ENCODE measurements around the gene SLC35F1. TPM values are rescaled to one million over a fixed set of nuclear protein-coding genes. Genes with fewer than 3 reads are reported as not detected.

SLC35F1 gene
- total RNA-seq, 6 donors from 2014 or later, result 0.11 to 0.15 (median 0.13) TPM; not detected in 3

DNA sequence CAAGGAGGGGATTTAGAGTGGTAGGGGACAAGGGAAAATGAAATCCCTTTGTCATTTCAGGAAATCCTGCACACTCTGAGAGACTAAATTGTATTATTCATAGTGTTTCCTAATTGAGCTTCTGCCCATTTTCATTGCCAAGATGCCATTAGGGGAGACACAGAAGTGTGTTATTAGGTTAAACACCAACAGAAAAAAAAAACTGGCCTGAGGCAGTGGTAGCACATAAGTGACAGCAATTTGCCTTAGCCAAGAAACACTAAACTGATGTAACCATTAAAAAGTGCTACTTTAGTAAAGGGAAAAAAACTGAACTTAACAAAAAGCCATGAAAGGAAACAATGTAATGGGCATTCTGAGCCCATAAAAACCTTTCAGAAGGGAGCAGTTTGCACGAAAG is 370.6 kb downstream of the SLC35F1 start:
- WGBS, 2 donors, result 61 to 71% methylated on average over 1 of the region's 1 CpG
- Histone ChIP-seq H3K4me1 (peaks cover 0 to 5% (median 1%) of the 10 kb centered on the region in 4 donors), H3K4me3 (no peak overlapping the region), H3K27me3 (no peaks in the 10 kb centered on the region), H3K9me3 (no peaks in the 10 kb centered on the region), H3K36me3 (no peaks in the 10 kb centered on the region), H3K27ac (no peak overlapping the region)
- no peak for DNase-seq
- no peak for ATAC-seq (ENCODE audit: low FRiP score in 2 of 2)
- TF ChIP-seq, protein P1, sequence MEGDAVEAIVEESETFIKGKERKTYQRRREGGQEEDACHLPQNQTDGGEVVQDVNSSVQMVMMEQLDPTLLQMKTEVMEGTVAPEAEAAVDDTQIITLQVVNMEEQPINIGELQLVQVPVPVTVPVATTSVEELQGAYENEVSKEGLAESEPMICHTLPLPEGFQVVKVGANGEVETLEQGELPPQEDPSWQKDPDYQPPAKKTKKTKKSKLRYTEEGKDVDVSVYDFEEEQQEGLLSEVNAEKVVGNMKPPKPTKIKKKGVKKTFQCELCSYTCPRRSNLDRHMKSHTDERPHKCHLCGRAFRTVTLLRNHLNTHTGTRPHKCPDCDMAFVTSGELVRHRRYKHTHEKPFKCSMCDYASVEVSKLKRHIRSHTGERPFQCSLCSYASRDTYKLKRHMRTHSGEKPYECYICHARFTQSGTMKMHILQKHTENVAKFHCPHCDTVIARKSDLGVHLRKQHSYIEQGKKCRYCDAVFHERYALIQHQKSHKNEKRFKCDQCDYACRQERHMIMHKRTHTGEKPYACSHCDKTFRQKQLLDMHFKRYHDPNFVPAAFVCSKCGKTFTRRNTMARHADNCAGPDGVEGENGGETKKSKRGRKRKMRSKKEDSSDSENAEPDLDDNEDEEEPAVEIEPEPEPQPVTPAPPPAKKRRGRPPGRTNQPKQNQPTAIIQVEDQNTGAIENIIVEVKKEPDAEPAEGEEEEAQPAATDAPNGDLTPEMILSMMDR (IDR thresholded peaks at IDR 0.05), result no peak
- TF ChIP-seq EP300 (IDR thresholded peaks at IDR 0.05), result no peak
- TF ChIP-seq POLR2A (IDR thresholded peaks at IDR 0.05), result no peak
- no peak for TF ChIP-seq POLR2AphosphoS5 (IDR thresholded peaks at IDR 0.05)

DNA sequence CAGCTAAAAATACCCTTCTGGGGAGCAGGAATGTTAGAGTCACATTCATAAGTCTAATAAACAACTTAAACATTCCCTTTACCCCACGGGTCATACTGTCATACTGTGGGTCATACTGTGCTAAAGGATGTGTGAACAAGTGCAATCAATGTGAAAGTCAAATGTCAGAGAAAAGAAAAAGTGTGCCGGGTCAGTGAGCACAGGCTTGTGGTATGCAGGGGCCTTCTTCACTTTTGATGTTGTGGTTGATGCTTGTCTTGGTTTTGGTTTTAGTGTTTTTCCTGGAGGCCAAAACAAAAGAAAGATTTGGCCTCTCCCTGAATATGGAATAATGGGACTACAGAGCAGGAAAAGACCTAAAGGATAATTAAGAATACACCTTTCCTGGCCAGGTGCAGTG is 373.1 kb downstream of the SLC35F1 start:
- TF ChIP-seq POLR2A (IDR thresholded peaks at IDR 0.05), result no peak
- no peak for TF ChIP-seq EP300 (IDR thresholded peaks at IDR 0.05)
- TF ChIP-seq POLR2AphosphoS5 (IDR thresholded peaks at IDR 0.05), result no peak
- TF ChIP-seq, protein P1 (IDR thresholded peaks at IDR 0.05), result no peak

DNA sequence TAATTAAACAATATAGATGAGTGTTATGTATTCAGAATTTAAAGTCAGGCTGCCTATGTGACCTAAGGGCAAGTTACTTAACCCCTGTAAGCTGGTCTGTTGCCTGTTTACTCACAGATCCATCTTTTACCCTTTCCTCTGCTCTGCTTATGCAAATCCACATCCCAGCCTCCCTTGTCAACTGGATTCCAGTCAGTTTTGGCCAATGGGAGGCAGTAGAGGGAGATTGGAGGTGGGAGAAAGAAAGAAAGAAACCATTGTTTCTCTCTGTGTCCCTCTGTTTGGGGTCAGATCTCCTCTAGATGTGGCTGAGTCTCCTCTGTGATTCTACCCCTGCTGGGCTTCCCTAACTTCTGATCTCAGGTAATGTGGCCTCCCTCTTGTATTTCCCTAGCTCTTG is 374.2 kb downstream of the SLC35F1 start:
- Histone ChIP-seq H3K27ac (no peak overlapping the region), H3K27me3 (no peaks in the 10 kb centered on the region), H3K4me3 (no peak overlapping the region), H3K9me3 (no peaks in the 10 kb centered on the region), H3K36me3 (no peaks in the 10 kb centered on the region), H3K4me1 (peaks cover 0 to 5% (median 1%) of the 10 kb centered on the region in 4 donors)
- ATAC-seq (ENCODE audit: low FRiP score in 2 of 2), result no peak
- no peak for DNase-seq
- TF ChIP-seq POLR2AphosphoS5 (IDR thresholded peaks at IDR 0.05) (no peak), POLR2A (IDR thresholded peaks at IDR 0.05) (no peak), EP300 (IDR thresholded peaks at IDR 0.05) (no peak)
- TF ChIP-seq, protein P1 (IDR thresholded peaks at IDR 0.05), result no peak

More for the DNA sequence above, 373.1 kb downstream of the SLC35F1 start:
- H3K4me3 ChIP-seq, result no peak overlapping the region
- ATAC-seq (ENCODE audit: low FRiP score in 2 of 2) (no peak), DNase-seq (no peak)
- no peaks in the 10 kb centered on the region for H3K36me3 ChIP-seq
- WGBS, 2 donors, result 52 to 64% methylated on average over 2 of the region's 2 CpGs
- H3K4me1 ChIP-seq, result peaks cover 0 to 5% (median 1%) of the 10 kb centered on the region in 4 donors
- no peaks in the 10 kb centered on the region for H3K27me3 ChIP-seq
- H3K9me3 ChIP-seq, result no peaks in the 10 kb centered on the region
- no peak overlapping the region for H3K27ac ChIP-seq

DNA sequence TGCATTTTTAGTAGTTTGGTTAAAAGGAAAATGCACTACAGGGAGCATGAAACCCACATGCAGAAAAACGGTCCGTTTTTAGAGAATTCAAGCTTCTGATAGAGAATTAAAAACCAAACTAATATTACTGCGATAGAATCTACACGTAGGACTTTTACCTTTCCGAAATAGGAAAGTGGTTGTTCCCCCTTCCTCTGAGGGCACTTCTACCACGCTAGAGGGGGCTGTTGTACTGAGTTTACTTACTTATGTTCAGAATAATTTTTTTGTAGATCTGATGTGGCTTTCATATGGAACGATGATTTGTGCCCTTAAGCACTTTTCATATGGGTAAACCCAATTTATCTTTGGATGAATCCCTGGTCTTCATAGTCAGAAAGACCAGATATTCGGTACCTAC is 376.7 kb downstream of the SLC35F1 start:
- ATAC-seq (ENCODE audit: low FRiP score in 2 of 2) (peak in 1 of 2 donors; percentile 76), DNase-seq (no peak)
- H3K27me3 ChIP-seq, result no peaks in the 10 kb centered on the region
- TF ChIP-seq, protein P1 (IDR thresholded peaks at IDR 0.05), result peak in 5 of 6 experiments; percentile 12 to 73 (median 70)
- TF ChIP-seq POLR2AphosphoS5 (IDR thresholded peaks at IDR 0.05), result no peak
- no peak overlapping the region for H3K4me3 ChIP-seq
- H3K9me3 ChIP-seq, result no peaks in the 10 kb centered on the region
- H3K4me1 ChIP-seq, result peaks cover 0 to 8% (median 0%) of the 10 kb centered on the region in 4 donors
- 16 to 21% methylated on average over 8 of the region's 8 CpGs for WGBS, 2 donors
- no peak overlapping the region for H3K27ac ChIP-seq
- H3K36me3 ChIP-seq, result no peaks in the 10 kb centered on the region

DNA sequence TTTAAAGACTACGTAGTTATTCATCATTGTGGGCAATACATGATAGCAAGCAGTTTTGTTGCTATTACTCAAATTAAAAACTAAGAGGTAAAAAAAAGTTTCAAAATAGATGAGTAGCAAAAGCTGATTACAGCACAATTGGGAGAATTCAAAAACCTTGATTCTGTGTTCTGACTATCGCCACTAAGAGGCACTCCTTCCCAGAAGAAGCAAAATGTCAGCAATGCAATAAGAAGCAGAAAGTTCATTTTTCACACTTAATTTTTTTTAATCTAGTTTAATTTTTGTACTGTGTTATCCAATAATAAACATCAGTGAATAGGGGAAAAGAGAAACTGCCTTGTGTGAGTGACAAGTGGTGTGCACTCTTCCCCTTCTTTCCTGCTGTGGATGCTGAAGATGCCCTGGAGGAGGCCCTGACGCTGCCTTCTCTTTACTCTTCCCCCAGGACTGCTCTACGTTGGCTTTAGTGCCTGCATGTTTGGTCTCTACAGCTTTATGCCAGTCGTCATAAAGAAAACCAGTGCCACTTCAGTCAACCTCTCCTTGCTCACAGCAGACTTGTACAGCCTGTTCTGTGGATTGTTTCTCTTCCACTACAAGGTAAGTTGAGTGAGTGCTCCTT is 377.8 kb downstream of the SLC35F1 start:
- H3K27me3 ChIP-seq, result no peaks in the 10 kb centered on the region
- no peak for TF ChIP-seq EP300 (IDR thresholded peaks at IDR 0.05)
- TF ChIP-seq, protein P1 (IDR thresholded peaks at IDR 0.05), result peak in 2 of 6 experiments; percentile 20 to 37
- no peak overlapping the region for H3K27ac ChIP-seq
- no peaks in the 10 kb centered on the region for H3K9me3 ChIP-seq
- no peaks in the 10 kb centered on the region for H3K36me3 ChIP-seq
- no peak for DNase-seq
- no peak overlapping the region for H3K4me3 ChIP-seq
- H3K4me1 ChIP-seq, result peaks cover 0 to 8% (median 0%) of the 10 kb centered on the region in 4 donors
- WGBS, 2 donors, result 67 to 76% methylated on average over 5 of the region's 5 CpGs
- ATAC-seq (ENCODE audit: low FRiP score in 2 of 2), result no peak

Data from upper lobe of left lung (tissue), 6 donors.